H7 (cell line): ENCODE measurements around the gene CACNB4. TPM values are rescaled to one million over a fixed set of nuclear protein-coding genes. Genes with fewer than 3 reads are reported as not detected.
"Not testable (repeated sequence)": the region's sequence is repeated elsewhere in the genome, so short reads cannot be mapped to it uniquely, and the experiment has no call there.

Experiments used
- DNase-seq: peaks from one replicate; pipeline ENCODE4 v3.0.0; 2012
- H3K27me3 ChIP-seq: 2 replicates; pipeline ENCODE4 v1.6.0; 2011; ENCODE audit warnings: mild to moderate bottlenecking, low read length; ENCODE audit not compliant: control insufficient read depth, insufficient read depth
- H3K36me3 ChIP-seq: replicated peaks from 2 replicates; pipeline ENCODE4 v1.5.1; 2011; ENCODE audit warnings: low read length; ENCODE audit not compliant: control insufficient read depth, insufficient read depth
- H3K4me3 ChIP-seq: 2 replicates; pipeline ENCODE4 v1.5.1; 2011; ENCODE audit warnings: low read depth, mild to moderate bottlenecking, control low read depth, low read length, moderate library complexity; ENCODE audit not compliant: insufficient read depth
- total RNA-seq: library from RNA; depleted of rRNA; stranded (reverse); fragments of >200 nt; shearing (Covaris generic); gene quantifications from 2 replicates; pipeline ENCODE4 v1.2.3, GENCODE V29; 2014

CACNB4 gene
- total RNA-seq, 1 experiment from 2014 or later = 0.83 TPM

DNA sequence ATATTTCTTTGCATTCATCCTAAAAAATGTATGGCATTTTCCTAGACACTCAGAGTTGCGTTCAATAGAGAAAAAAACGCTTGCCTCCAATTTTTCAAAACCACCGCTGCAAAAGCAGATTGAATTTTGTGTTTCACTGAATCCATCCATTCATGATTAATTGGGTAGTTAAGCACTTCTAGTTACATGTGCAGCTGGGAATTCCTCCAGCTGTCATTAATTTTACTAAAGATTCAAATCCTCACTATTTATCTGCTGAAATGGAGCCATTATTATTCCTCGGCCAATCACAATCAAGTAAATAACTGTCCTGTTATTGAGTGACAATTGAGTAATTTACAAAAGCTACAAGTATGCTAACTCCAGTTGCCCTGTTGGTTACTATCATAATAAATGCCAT is 194.8 kb downstream of the CACNB4 start:
- DNase-seq = no peak
- no peaks in the 10 kb centered on the region for H3K27me3 ChIP-seq
- H3K4me3 ChIP-seq = no peak overlapping the region
- no peaks in the 10 kb centered on the region for H3K36me3 ChIP-seq

DNA sequence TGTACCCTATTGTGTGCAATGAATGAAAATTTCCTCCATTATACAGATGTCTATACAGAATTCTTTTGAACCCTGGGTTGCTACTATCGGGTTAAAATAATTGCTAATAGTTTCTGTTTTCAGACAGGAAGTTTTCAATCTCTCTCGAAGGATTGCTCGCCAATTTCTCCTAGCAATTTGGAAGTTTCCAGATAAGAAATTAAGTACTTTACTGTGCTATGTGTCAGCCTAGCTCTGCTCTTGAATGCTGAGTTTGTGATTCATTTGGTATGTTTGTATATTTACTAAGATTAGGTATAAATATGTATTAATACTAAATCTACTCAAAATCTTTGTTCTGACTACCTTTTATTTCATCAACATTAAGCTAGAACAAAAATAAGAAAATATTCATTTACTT is 196.0 kb downstream of the CACNB4 start:
- no peak overlapping the region for H3K4me3 ChIP-seq
- no peaks in the 10 kb centered on the region for H3K27me3 ChIP-seq
- no peak for DNase-seq
- no peaks in the 10 kb centered on the region for H3K36me3 ChIP-seq

DNA sequence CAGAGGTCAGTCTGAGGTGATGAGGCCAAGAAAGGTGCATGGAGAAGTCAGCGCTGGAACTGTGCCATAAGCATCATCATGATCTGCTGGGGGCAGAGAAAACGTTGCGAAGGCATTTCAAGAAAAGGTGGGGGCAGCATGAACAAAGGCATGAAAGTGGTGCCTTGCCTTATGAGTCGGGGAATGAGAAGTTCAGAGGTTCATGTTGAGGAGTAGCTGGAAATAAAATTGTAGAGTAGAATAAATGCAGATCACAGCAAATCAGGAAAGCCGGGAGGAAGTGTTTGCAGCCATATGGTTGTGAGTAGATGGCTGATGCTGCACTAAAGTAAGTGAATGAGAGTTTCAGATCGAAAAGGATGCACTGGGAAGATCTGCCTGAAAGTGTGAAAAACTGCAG is 198.5 kb downstream of the CACNB4 start:
- no peak overlapping the region for H3K4me3 ChIP-seq
- DNase-seq = no peak
- no peaks in the 10 kb centered on the region for H3K36me3 ChIP-seq
- H3K27me3 ChIP-seq = no peaks in the 10 kb centered on the region

DNA sequence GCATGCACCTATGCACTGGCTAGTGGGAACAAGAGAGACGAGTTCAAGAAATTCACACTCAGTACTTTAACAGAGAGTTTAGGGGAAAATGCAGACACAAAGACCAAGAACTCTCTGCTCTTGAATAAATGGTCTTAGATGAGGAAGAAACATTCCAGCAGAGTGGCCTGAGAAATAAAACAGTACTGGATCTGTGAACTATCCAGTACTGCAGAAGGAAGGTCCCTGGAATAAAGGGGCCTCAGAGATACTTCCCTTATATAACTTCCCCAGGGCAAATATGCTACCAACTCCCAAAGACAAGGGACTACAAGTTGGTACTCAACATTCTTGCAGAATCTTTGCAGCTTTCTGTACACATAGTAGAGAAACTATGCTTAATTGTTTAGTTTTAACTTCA is 199.7 kb downstream of the CACNB4 start:
- no peak for DNase-seq
- no peaks in the 10 kb centered on the region for H3K27me3 ChIP-seq
- no peak overlapping the region for H3K4me3 ChIP-seq
- H3K36me3 ChIP-seq = no peaks in the 10 kb centered on the region

DNA sequence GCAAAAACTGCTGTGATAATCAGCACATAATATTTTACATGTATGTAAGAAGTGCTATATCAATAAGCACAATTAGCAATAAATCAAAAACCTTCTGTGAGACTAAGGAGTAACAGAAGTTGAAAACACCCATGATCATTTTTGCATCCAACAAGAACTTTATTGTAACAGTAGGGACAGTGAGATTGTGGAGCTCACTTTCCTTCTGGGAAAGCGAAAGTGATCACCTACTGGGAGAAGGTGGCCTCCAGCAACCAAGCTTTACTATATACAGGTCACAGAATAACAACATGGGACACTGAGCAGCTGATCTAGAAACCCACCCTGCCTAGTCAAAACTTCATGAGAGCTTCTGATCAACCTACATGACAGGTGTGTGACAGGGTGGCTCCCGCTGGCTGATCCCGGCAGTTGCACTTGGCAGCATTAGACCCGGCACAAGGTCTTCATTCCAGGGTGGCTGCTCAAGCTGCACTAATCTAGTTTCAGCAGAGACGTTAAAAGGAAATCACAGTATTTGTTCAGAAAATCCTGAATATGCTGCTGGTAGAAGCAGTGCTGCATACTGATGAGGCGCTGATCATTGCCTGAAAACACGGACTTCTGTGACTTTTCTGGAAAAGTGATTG is 207.2 kb downstream of the CACNB4 start:
- Histone ChIP-seq H3K27me3 (no peaks in the 10 kb centered on the region), H3K36me3 (no peaks in the 10 kb centered on the region), H3K4me3 (no peak overlapping the region)
- DNase-seq = no peak

DNA sequence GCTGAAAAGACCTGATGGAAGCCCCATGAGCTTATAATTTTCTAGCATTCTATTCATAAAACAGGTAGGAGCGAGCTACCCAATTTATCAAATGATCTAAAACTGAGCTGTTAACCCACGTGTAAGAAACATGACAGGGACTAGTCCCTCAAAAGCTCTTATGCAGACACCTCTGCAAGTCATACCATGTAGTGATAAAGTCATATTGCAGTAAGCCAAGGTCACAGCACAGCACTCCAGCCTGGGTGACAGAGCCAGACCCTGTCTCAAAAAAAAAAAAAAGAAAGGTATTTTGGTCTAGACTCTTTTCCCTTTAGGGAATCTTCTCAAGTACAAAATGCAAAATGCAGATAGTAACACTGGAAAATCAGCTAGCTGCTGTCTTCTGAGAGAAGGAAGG is 211.7 kb downstream of the CACNB4 start:
- no peak for DNase-seq
- Histone ChIP-seq H3K4me3 (no peak overlapping the region), H3K27me3 (no peaks in the 10 kb centered on the region), H3K36me3 (no peaks in the 10 kb centered on the region)

DNA sequence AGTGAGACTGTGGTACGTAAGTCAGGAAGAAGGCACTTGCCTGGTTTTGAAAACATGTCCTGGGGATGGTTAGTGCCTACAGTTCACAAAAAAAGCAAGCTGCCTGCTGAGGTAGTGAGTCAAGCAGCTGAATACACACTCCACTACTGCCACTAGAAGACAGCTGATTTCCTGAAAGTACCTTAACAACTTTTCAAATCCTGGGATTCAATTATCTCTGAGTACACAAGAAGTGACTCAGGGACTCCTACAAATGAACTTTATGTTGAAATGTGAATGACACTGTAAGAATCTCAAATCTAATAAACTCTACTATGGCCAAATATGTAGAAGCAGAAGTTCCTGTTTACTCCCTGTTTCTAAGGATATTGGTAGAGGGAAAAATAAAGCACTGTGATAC is 212.6 kb downstream of the CACNB4 start:
- no peak overlapping the region for H3K4me3 ChIP-seq
- no peak for DNase-seq
- no peaks in the 10 kb centered on the region for H3K27me3 ChIP-seq
- H3K36me3 ChIP-seq = no peaks in the 10 kb centered on the region

DNA sequence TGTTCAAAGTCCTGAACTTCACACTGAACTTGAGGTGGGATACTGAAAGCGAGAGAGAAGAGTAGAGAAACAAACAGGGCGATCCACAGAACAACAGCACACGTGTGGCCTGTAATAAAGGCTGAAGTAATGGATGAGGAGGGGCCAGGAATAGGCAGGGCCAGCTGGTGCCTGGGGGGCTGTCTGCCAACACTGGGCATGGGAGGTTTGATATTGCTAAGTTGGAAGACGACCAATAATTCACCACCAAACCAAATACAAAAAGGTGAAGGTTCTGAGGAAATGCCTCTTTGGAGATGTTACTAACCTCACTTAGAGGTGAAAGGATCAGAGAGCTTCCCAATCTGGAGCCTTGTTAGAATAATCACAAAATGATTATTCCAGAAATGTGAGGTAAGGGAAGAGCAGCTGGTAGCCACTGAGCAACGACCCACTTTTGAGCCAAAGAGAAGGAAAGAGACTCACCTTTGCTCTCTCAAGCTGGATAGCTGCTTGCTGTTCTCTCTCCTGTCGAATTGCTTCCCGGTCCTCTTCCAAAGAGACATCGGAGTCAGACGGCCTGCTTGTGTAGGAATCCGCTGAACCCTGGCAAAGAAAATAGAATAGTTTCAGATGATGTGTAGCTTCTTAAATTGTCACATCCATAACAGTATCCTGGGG is 215.9 kb downstream of the CACNB4 start:
- DNase-seq = no peak
- H3K4me3 ChIP-seq = no peak overlapping the region
- no peaks in the 10 kb centered on the region for H3K36me3 ChIP-seq
- H3K27me3 ChIP-seq = no peaks in the 10 kb centered on the region

DNA sequence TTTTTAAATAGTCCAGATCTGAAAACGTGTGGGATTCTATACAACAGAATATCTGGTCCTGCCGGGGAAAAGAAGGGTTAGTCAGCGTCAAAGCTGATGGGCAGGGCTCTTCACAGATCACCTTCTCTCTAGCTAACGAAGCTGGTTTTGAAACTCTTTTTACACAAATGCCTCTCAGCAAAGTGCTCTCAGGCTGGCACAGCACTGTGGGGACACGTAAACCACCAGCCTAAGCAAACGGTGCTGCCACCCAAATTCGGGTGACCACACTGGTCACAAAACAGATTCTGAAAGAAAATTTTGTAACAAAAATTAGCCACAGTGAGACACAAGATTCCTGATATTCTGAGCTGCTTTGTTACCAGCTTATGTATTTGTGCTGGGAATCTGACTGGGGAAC is 217.5 kb downstream of the CACNB4 start:
- Histone ChIP-seq H3K4me3 (no peak overlapping the region), H3K36me3 (no peaks in the 10 kb centered on the region), H3K27me3 (no peaks in the 10 kb centered on the region)
- DNase-seq = no peak

DNA sequence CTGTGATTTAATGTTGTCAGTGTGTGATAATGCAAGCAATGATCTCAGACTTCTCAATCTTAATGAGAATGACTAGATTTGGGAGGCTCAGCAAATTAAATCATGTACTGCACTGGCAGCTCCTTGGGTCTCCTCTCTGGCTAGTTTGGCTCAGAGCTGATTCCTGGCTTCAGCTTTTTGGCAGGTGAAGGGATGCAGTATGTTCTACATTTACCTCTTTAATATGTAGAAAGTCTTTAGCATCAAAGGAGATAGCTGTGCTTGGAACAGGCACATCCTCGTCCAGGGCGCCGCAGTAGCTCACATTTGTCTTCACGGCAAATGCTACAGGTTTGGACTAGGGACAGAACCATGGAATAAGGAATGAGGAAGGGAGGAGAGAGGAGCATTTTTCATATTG is 218.3 kb downstream of the CACNB4 start:
- DNase-seq = no peak
- Histone ChIP-seq H3K36me3 (no peaks in the 10 kb centered on the region), H3K4me3 (no peak overlapping the region), H3K27me3 (no peaks in the 10 kb centered on the region)

DNA sequence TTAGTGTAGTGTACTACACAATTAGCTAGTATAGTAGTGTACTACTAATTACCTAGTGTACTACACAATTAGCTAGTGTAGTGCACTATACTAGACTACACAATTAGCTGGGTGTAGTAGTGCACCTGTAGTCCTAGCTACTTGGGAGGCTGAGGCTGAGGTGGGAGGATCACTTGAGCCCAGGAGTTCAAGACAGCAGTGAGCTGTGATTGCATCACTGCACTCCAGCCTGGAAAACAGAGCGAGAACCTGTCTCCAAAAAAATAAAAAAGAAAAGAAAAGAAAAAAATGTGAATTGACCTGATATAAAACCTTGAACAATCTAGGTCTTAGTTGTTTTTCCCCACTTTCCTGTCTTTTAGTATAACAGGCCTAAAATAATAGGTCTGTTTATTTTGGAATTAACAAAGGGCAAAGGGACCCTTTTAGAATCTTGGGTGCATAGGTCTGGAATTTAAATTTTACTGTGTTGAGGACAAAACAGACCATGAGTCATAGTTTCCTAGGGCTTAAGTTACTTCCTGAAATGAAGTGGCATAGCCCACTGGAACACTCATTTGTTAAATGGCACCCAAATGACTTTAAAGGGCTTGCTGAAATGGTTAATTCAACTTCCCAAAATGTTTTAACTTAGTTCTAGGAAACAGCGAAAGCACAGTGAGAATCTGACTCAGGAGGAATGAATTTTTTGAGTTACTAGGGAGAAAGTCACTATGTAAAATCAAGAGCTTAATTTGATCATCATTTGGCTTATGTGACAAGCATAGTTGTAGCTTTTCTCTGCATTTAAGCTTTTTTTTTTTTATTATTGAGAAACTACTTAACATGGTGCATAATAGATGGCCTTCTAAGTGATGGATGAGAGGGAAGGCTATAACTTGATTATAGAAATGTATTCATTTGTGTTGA is 219.9 kb downstream of the CACNB4 start:
- DNase-seq = no peak
- Histone ChIP-seq H3K27me3 (no peaks in the 10 kb centered on the region), H3K36me3 (no peaks in the 10 kb centered on the region), H3K4me3 (no peak overlapping the region)

DNA sequence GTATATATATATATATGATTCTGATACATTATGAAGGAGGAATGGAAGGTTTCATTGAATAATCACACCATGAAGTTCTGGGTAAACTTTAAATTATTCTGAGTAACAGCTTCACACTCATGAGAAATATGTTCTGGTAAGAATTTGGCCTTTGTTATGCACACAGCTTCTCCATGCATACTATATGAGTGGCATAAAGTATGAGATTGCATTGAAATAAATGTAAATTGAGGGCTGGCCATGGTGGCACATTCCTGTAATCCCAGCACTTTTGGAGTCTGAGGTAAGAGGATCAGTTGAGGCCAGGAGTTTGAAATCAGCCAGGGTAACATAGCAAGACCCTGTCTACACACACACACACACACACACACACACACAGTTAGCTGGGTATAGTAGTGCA is 220.6 kb downstream of the CACNB4 start:
- DNase-seq = no peak
- H3K27me3 ChIP-seq = no peaks in the 10 kb centered on the region
- no peaks in the 10 kb centered on the region for H3K36me3 ChIP-seq
- no peak overlapping the region for H3K4me3 ChIP-seq

DNA sequence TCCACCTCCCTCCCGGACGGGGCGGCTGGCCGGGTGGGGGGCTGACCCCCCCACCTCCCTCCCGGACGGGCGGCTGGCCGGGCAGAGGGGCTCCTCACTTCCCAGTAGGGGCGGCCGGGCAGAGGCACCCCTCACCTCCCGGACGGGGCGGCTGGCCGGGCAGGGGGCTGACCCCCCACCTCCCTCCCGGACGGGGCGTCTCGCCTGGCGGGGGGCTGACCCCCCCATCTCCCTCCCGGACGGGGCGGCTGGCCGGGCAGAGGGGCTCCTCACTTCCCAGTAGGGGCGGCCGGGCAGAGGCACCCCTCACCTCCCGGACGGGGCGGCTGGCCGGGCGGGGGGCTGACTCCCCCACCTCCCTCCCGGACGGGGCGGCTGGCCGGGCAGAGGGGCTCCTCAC is 223.2 kb downstream of the CACNB4 start:
- DNase-seq, H3K36me3 ChIP-seq, H3K27me3 ChIP-seq, H3K4me3 ChIP-seq: not testable (repeated sequence)

DNA sequence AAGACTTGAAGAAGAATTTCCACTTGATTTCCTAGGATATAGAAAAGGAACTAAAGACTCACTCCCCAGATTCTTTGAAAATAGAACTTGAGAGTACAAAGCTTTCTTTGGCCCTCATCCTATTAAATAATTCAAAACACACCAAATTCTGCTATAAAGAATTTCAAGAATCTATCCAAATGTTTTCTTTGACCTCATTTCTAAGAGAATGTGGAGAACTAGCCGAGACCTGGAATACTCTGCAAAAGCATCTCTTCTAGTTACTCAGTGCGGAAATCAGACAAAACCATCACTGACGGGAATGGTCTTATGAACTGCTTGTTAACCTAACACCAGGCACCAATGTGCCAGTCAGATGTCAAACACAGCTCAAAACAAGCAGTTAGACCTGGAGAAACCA is 226.4 kb downstream of the CACNB4 start:
- no peaks in the 10 kb centered on the region for H3K36me3 ChIP-seq

DNA sequence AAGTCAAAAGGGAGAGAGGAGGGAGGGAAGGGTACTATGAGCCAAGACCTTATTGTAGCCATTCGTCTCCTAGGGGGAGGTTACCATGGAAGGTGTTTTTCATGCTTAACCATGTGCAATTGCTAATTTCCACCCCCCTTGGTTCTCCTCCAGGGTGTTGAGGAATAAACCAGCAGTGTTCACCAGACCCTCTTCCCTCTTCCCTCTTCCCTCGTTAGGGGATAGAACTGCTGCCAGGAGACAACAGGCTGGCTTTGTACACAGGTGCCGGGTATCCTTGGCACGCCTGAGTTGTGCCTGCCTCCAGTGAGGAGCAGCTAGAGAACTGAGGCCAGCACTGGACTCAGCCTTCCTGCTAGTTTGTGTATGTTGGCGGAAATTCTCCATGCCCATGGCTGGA is 229.6 kb downstream of the CACNB4 start:
- no peaks in the 10 kb centered on the region for H3K36me3 ChIP-seq
- H3K27me3 ChIP-seq = no peaks in the 10 kb centered on the region
- peak; percentile 8 for DNase-seq
- no peak overlapping the region for H3K4me3 ChIP-seq

More for the DNA sequence above, 226.4 kb downstream of the CACNB4 start:
- no peaks in the 10 kb centered on the region for H3K27me3 ChIP-seq
- DNase-seq = no peak
- no peak overlapping the region for H3K4me3 ChIP-seq
